Ishikawa (cell line): ENCODE measurements around the gene ARHGAP19.

Experiments used
- CEBPB ChIP-seq: IDR thresholded peaks from 2 replicates; pipeline ENCODE4 v1.6.1; 2012
- CREB1 ChIP-seq: IDR thresholded peaks from 2 replicates; pipeline ENCODE4 v1.6.1; 2012; ENCODE audit warnings: low read depth
- EP300 ChIP-seq: IDR thresholded peaks from 2 replicates; pipeline ENCODE4 v1.6.1; 2012; ENCODE audit warnings: borderline replicate concordance
- FOXM1 ChIP-seq: IDR thresholded peaks from 2 replicates; pipeline ENCODE4 v1.6.1; 2012; ENCODE audit warnings: low read depth, borderline replicate concordance
- MAX ChIP-seq: IDR thresholded peaks from 2 replicates; pipeline ENCODE4 v1.6.1; 2012
- TAF1 ChIP-seq: IDR thresholded peaks from 2 replicates; pipeline ENCODE4 v1.6.1; 2012; ENCODE audit warnings: low read depth, mild to moderate bottlenecking
- TCF12 ChIP-seq: IDR thresholded peaks from 2 replicates; pipeline ENCODE4 v1.6.1; 2012; ENCODE audit warnings: low read depth
- TEAD4 ChIP-seq: IDR thresholded peaks from 2 replicates; pipeline ENCODE4 v1.6.1; 2012
- YY1 ChIP-seq: IDR thresholded peaks from 2 replicates; pipeline ENCODE4 v1.6.1; 2012; ENCODE audit warnings: low read depth
- TF ChIP-seq, protein P1 (sequence below): IDR thresholded peaks from 2 replicates; pipeline ENCODE4 v1.6.1; 2012; ENCODE audit warnings: low read depth, mild to moderate bottlenecking
- TF ChIP-seq, protein P2 (sequence below): IDR thresholded peaks from 2 replicates; pipeline ENCODE4 v1.6.1; 2012

GRCh38 chr10:97261656-97262055 is 30.8 kb downstream of the ARHGAP19 start:
- no peak for TF ChIP-seq MAX
- TF ChIP-seq CEBPB: no peak
- no peak for TF ChIP-seq YY1
- no peak for TF ChIP-seq TCF12
- TF ChIP-seq, protein P1, sequence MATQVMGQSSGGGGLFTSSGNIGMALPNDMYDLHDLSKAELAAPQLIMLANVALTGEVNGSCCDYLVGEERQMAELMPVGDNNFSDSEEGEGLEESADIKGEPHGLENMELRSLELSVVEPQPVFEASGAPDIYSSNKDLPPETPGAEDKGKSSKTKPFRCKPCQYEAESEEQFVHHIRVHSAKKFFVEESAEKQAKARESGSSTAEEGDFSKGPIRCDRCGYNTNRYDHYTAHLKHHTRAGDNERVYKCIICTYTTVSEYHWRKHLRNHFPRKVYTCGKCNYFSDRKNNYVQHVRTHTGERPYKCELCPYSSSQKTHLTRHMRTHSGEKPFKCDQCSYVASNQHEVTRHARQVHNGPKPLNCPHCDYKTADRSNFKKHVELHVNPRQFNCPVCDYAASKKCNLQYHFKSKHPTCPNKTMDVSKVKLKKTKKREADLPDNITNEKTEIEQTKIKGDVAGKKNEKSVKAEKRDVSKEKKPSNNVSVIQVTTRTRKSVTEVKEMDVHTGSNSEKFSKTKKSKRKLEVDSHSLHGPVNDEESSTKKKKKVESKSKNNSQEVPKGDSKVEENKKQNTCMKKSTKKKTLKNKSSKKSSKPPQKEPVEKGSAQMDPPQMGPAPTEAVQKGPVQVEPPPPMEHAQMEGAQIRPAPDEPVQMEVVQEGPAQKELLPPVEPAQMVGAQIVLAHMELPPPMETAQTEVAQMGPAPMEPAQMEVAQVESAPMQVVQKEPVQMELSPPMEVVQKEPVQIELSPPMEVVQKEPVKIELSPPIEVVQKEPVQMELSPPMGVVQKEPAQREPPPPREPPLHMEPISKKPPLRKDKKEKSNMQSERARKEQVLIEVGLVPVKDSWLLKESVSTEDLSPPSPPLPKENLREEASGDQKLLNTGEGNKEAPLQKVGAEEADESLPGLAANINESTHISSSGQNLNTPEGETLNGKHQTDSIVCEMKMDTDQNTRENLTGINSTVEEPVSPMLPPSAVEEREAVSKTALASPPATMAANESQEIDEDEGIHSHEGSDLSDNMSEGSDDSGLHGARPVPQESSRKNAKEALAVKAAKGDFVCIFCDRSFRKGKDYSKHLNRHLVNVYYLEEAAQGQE: no peak
- TF ChIP-seq TAF1: no peak
- TF ChIP-seq EP300: no peak
- TF ChIP-seq, protein P2, sequence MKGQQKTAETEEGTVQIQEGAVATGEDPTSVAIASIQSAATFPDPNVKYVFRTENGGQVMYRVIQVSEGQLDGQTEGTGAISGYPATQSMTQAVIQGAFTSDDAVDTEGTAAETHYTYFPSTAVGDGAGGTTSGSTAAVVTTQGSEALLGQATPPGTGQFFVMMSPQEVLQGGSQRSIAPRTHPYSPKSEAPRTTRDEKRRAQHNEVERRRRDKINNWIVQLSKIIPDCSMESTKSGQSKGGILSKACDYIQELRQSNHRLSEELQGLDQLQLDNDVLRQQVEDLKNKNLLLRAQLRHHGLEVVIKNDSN: no peak
- no peak for TF ChIP-seq TEAD4
- no peak for TF ChIP-seq FOXM1
- no peak for TF ChIP-seq CREB1
